Sigmoid colon (tissue), 4 donors: ENCODE data around the gene DDX1.

ENCODE experiments used
- EP300 ChIP-seq, 4 donors: sonication (generic); formaldehyde crosslinking; IDR thresholded peaks; one replicate each; pipeline ENCODE4 v1.6.1; 2017; ENCODE audit warnings: antibody characterized with exemption in 4 of 4
- POLR2A ChIP-seq, 2 donors: fragments of 450-650 bp; IDR thresholded peaks; one replicate each; pipeline ENCODE4 v1.6.1; 2016; ENCODE audit warnings: antibody characterized with exemption in 2 of 2, mild to moderate bottlenecking in 2 of 2, moderate library complexity in 2 of 2
- POLR2AphosphoS5 ChIP-seq, 4 donors: sonication (generic); formaldehyde crosslinking; IDR thresholded peaks; one replicate each; pipeline ENCODE4 v1.6.1; 2017; ENCODE audit warnings: antibody characterized with exemption in 4 of 4
- TF ChIP-seq, protein P1 (sequence below), 4 experiments: fragments of 450-650 bp in 3 of 4; fragments of 200-600 bp in 1 of 4; IDR thresholded peaks; one replicate each; pipeline ENCODE4 v1.5.1; 2016 to 2019; ENCODE audit warnings: antibody characterized with exemption in 4 of 4, mild to moderate bottlenecking in 3 of 4, moderate library complexity in 2 of 4

DNA sequence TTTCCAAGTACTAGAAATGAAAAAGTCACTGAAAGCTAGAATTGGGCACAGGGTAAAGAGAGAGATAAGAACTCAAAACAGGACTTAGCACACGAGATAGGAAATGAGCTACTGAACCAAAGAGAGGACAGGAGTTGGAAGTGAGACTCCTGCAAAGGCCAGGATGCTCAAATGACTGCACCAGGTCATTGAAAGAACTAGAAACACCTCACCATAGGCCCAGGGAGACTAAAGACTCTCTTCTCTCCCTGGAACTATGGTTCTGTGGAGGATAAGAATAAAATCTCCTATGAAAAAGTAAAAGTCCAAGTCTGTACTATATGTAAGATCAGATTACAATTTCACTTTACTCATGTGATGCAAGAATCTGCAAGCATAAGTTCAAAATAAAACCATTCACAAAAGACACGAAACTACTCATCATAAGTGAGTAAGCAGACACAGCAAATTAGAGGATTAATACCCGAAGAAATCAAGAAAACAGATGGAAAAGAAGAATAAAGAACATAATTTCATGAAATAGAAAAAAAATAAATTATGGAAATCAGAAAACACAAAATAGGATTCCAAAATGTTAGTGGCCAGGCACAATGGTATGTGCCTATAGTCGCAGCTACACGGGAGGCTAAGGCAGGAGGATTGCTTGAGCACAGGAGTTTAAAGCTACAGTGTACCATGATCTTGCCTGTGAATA is 37.0 kb upstream of the DDX1 start:
- TF ChIP-seq, protein P1, sequence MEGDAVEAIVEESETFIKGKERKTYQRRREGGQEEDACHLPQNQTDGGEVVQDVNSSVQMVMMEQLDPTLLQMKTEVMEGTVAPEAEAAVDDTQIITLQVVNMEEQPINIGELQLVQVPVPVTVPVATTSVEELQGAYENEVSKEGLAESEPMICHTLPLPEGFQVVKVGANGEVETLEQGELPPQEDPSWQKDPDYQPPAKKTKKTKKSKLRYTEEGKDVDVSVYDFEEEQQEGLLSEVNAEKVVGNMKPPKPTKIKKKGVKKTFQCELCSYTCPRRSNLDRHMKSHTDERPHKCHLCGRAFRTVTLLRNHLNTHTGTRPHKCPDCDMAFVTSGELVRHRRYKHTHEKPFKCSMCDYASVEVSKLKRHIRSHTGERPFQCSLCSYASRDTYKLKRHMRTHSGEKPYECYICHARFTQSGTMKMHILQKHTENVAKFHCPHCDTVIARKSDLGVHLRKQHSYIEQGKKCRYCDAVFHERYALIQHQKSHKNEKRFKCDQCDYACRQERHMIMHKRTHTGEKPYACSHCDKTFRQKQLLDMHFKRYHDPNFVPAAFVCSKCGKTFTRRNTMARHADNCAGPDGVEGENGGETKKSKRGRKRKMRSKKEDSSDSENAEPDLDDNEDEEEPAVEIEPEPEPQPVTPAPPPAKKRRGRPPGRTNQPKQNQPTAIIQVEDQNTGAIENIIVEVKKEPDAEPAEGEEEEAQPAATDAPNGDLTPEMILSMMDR (IDR thresholded peaks at IDR 0.05) = no peak
- no peak for TF ChIP-seq POLR2A (IDR thresholded peaks at IDR 0.05)
- no peak for TF ChIP-seq EP300 (IDR thresholded peaks at IDR 0.05)
- no peak for TF ChIP-seq POLR2AphosphoS5 (IDR thresholded peaks at IDR 0.05)
